ENCODE data around the gene RIC8B. TPM values are rescaled to one million over a fixed set of nuclear protein-coding genes. Genes with fewer than 3 reads are reported as not detected.

RIC8B gene
- total RNA-seq, 1 donor from 2014 or later: 36.7 TPM

GRCh38 chr12:106801830-106802533 is 27.5 kb downstream of the RIC8B start:
- no peak for DNase-seq

DNA sequence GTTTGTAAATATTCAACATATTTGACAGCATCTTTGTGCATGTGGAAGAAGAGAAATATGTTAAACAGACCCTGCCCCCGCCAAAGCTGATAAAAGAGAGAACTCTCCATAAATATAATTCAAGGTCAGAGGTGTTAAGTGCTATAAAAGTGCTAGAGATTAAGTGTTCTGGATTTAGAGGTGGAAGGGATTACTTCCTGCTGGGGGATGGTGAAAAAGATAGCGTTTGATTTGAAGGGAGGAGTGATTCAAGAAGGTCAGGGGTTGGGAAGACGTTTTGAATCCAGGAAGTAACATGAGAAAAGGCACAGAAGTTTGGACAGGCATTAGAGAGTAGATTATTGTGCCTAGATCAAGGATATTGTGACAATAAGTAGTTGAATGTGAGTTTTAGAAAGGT is 30.2 kb downstream of the RIC8B start:
- no peak for DNase-seq

DNA sequence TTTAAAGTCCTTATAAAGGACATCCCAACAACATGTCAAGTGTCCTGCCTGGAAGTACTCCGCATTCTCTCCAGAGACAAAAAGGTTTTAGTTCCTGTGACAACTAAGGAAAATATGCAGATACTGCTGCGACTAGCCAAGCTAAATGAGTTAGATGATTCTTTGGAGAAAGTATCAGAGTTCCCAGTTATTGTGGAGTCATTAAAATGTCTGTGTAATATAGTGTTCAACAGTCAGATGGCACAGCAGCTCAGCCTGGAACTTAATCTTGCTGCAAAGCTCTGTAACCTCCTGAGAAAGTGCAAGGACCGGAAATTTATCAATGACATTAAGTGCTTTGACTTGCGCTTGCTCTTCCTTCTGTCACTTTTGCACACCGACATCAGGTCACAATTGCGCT is 40.2 kb downstream of the RIC8B start:
- no peak for DNase-seq

DNA sequence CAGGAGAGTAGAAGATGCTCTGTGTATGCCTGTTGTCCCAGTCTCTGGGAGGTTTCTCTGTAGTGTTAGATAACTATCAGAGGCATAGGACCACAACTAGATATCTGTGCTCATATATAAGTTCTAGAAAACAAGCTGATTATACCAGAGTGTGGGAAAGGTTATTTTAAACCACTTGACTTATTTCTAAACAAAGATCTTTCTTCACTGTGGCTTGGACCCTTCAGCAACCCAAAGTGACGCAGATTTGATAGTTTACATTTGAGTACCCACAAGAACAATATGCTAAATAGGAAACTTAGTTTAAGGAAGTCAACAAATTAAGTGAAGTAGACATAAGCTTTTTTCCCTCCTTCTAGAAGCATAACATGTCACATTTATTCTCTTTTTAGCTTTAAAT is 41.3 kb downstream of the RIC8B start:
- no peak for DNase-seq

- DNase-seq: no peak
Observed at GRCh38 chr12:106816231-106816630, 41.7 kb downstream of the RIC8B start.

GRCh38 chr12:106819991-106820390 is 45.5 kb downstream of the RIC8B start:
- no peak for DNase-seq

DNA sequence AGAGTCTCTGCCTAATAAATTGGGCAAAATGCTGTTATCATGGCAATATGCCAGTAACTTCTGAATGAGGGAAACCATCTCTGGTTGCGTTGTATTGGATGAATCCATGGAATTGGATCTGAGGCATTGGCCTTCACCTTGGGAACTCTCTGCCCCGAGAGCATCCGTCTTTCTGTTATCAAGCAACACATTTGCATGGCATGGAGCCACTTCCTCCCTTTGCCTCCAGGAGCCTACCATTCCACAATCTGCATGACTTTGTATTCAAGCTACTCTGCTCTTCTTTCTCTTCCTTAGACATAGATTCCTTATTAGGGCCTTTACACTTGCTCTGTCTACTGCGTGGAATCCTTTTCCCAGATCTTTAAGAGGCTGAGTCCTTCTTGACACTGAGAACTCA is 57.2 kb downstream of the RIC8B start:
- DNase-seq: no peak

DNA sequence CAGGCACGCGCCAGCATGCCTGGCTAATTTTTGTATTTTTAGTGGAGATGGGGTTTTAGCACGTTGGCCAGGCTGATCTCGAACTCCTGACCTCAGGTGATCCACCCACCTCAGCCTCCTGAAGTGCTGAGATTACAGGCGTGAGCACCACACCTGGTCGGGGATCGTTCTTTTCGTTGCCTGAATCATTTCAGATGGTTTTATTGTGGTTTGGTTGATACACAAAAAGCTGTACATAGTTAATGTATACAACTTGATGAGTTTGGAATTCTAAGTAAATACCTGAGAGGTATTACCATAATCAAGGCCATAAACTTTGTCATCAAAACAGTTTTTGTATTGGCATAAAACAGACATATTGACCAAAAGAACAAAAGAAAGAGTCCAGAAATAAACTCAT is 63.3 kb downstream of the RIC8B start:
- DNase-seq: no peak

GRCh38 chr12:106839333-106839732 is 64.9 kb downstream of the RIC8B start:
- no peak for DNase-seq

GRCh38 chr12:106840243-106840642 is 65.8 kb downstream of the RIC8B start:
- DNase-seq: no peak

GRCh38 chr12:106841510-106842302 is 67.2 kb downstream of the RIC8B start:
- DNase-seq: no peak

DNA sequence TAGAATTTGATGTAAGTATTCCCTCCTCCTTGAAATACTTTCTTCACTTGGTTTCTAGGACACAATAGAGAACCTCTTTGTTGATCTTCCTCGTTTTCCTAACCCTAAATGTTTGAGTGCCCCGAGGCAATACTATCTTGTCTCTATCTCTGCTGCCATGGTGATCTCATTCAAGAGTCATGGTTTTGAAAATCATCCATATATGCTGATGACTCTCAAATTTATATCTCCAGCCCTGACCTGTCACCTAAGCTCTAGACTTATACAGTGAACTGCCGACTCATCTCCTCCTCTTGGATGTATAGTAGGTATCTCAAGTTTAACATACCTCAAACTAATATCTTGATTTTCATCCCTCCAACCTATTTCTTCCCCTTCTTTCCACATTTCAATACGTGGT is 71.4 kb downstream of the RIC8B start:
- no peak for DNase-seq

DNA sequence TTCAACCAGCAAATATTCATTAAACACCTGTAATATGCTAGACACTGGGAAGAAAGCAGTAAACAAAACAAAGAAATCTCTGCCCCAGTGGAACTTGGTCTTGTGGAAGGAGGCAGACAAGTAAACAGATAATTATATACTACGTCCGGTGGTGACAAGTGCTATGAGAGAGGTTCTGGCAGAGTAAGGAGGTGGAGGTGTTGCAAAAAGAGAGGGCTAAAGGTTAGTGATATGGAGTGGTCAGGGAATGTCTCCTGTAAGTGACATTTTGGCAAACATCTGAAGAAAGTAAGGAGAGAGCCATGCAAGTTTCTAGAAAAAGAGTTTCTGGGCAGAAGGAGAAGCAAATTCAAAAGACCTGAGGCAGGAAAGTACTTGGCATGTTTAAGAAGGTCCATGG is 73.4 kb downstream of the RIC8B start:
- no peak for DNase-seq

DNA sequence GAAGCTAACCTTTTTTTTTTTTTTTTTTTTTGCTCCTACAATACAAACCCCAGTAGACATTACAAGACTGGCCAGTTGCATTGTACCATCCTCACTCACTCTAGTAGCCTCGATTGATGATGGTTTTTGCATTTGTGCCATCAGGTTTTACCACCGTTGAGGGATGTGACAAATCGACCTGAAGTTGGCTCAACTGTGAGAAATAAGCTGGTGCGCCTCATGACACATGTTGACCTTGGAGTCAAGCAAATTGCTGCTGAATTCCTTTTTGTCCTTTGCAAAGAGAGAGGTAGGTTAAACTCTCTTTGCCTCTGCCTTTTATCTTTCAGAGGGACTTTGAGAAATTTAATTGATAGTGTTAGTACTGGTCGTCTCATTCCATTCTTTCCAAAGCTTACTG is 76.8 kb downstream of the RIC8B start:
- DNase-seq: no peak

DNA sequence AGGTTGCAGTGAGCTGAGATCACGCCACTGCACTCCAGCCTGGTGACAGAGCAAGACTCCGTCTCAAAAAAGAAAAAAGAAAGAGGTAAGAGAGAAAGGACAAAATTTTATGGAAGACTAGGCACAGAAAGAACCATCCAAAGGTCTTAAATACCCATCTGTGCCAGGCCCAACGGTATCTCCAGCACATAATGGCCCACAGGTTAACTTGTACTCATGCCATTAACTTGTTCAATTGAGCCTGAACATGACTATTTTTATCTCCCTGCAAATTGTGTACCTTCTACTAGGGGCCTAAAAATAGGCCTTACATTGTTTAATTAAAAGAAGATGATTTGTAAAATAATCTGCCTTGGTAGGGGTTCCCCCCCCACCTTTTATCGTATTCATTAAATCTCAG is 80.2 kb downstream of the RIC8B start:
- no peak for DNase-seq

DNA sequence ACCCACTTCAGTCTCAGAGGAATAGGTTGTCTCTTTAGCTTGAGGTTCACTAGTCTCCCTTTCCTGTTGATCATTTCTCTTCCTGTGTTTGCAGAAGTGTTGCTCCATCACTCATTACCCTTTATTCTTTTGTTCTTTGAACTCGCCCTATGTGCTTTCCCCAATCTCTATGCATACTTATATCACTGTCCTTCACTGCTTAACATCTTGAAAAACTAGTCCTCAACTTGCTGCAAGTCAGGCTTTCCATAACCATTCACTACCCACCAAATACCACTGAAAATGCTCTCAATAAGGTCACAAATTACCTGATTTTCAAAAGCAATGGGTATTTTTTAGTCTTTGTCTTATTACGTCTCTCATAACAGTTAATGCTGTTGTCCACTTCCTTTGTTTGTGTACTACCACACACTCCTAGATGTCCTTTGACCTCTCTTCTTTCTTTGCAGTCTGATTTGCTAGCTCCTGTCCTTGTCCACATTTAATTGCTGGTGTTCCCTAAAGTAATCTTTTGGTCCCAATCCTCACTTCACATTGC is 80.8 kb downstream of the RIC8B start:
- no peak for DNase-seq

- DNase-seq: no peak
Observed at GRCh38 chr12:106861984-106862916, 87.8 kb downstream of the RIC8B start.

DNA sequence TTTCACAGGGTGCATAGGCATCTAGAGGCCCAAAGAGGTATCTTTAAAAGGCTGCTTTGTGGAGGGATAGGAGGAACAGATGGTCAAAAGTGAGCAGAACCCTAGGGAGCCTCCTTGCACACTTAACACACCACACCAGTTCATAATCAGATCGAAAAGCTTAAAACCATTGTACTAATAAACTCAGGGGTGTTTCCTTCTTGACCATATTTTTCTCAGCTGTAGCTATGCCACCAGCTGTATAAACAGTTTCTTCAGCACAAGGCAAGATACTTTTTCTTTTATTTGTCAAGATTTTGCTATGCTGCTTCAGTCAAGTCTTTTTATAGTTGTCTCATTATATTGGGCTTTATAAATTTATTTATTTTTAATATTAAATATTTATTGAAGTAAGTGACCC is 88.7 kb downstream of the RIC8B start:
- no peak for DNase-seq

DNA sequence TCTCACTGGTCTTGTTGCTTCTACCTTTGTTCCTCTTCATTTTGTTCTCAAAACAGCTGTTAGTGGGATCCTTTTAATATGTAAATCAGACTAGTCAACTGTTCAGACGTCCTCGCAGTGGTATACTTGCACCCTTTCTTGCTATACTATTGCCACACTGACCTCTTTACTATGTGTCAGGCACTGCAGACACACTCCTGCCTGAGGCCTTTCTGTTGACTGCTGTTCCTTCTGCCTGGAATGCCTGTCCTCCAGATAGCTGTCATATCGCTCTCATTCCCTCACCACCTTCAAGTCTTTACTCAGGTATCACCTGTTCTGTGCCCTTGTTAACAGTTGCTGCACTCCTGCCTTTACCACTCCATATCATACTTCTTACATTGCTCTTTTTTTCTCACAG is 91.2 kb downstream of the RIC8B start:
- DNase-seq: no peak

DNA sequence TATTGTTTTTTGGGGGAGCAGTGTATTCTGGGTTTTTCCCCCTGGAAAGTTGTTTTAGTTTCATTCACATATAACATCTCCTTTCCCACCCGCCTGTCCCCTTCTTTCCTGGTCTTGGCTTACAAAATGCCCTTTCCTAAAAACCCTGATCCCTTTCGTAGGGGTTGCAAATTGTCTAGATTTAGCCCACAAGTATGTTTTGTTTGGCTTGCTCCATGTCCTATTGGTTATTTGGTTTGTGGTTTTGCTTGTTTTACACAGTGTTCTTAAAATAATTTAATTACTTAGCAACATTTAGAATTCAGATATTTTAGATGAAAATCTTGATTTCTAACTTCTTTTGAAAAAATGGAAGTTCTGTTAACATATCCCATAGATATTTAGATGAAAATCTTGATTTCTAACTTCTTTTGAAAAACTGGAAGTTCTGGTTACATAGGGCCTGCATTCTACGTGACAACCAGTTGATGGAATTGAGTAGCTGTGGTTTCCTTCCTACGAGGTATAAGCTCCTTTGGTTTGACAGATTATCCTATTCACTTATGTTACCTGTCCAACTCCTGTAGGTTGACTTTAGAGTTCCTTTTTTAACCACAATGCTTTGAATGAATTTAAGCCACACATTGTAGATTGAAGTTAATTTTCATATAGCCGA is 92.1 kb downstream of the RIC8B start:
- no peak for DNase-seq

- DNase-seq: no peak
Observed at GRCh38 chr12:106867651-106868050, 93.2 kb downstream of the RIC8B start.
